SJSA1 (cell line): ENCODE data around the gene CNTROB. TPM values are rescaled to one million over a fixed set of nuclear protein-coding genes. Genes with fewer than 3 reads are reported as not detected.

Source experiments
- DNase-seq, 2 experiments: peaks; one replicate each; pipeline ENCODE4 v3.0.0-alpha.2; 2015 to 2020; ENCODE audit warnings: low spot score in 2 of 2, low read depth in 1 of 2
- H3K27ac ChIP-seq: fragments of 250-450 bp; sonication (Bioruptor Pico); 2 replicates; pipeline ENCODE4 v1.5.1; 2020; ENCODE audit warnings: mild to moderate bottlenecking, moderate library complexity
- H3K27me3 ChIP-seq: fragments of 250-450 bp; sonication (Bioruptor Pico); replicated peaks from 2 replicates; pipeline ENCODE4 v1.5.1; 2020; ENCODE audit warnings: mild to moderate bottlenecking, moderate library complexity
- H3K36me3 ChIP-seq: fragments of 250-450 bp; sonication (Bioruptor Pico); 2 replicates; pipeline ENCODE4 v1.5.1; 2020; ENCODE audit warnings: mild to moderate bottlenecking
- H3K4me1 ChIP-seq: fragments of 250-450 bp; sonication (Bioruptor Pico); replicated peaks from 2 replicates; pipeline ENCODE4 v1.6.1; 2021; ENCODE audit warnings: mild to moderate bottlenecking
- H3K4me3 ChIP-seq: fragments of 250-450 bp; sonication (Bioruptor Pico); 2 replicates; pipeline ENCODE4 v1.5.1; 2020; ENCODE audit warnings: mild to moderate bottlenecking
- H3K9me3 ChIP-seq: fragments of 250-450 bp; sonication (Bioruptor Pico); replicated peaks from 2 replicates; pipeline ENCODE4 v1.5.1; 2020; ENCODE audit warnings: mild to moderate bottlenecking
- total RNA-seq: library from RNA; depleted of rRNA; stranded (reverse); fragments of >200 nt; shearing (Covaris generic); gene quantifications from 2 replicates; pipeline ENCODE4 v1.2.3, GENCODE V29; 2014; rRNA removed

Gene CNTROB
- total RNA-seq, result 30.9 and 41.4 TPM in 2 replicates

- H3K4me1 ChIP-seq, result peaks cover 13% of the 10 kb centered on the region
- peak within 1 kb of the TSS; percentile 95 for H3K27ac ChIP-seq
- H3K27me3 ChIP-seq, result no peaks in the 10 kb centered on the region
- H3K4me3 ChIP-seq, result peak within 1 kb of the TSS; percentile 84
- H3K36me3 ChIP-seq, result peaks cover 48% of the 10 kb centered on the region
- peak; percentile 97 to 99 for DNase-seq
- H3K9me3 ChIP-seq, result no peaks in the 10 kb centered on the region
These were observed at the start of gene CNTROB, which contains the start of gene TRAPPC1 for GRCh38 chr17:7931709-7932482. Gene CNTROB, plus strand, starts transcription at chr17:7932206. Its CDS starts 874 bp downstream, at chr17:7933080. Gene TRAPPC1, minus strand, starts transcription at chr17:7931946. Its CDS starts 117 bp downstream, at chr17:7931829.

GRCh38 chr17:7882629-7883028 is 49.4 kb upstream of the CNTROB start:
- no peak overlapping the region for H3K4me3 ChIP-seq
- H3K4me1 ChIP-seq, result peaks cover 15% of the 10 kb centered on the region
- H3K27ac ChIP-seq, result no peak overlapping the region
- peaks cover 25% of the 10 kb centered on the region for H3K36me3 ChIP-seq
- DNase-seq, result no peak
- no peaks in the 10 kb centered on the region for H3K27me3 ChIP-seq
- H3K9me3 ChIP-seq, result no peaks in the 10 kb centered on the region

- Histone ChIP-seq H3K36me3 (peaks cover 21% of the 10 kb centered on the region), H3K27ac (peak overlapping the region; percentile 58), H3K9me3 (no peaks in the 10 kb centered on the region), H3K4me1 (peaks cover 28% of the 10 kb centered on the region), H3K27me3 (no peaks in the 10 kb centered on the region), H3K4me3 (peak overlapping the region; percentile 28)
- DNase-seq, result peak in 1 of 2 experiments; percentile 37
These were observed 48.1 kb upstream of the CNTROB start for GRCh38 chr17:7883781-7884386.

GRCh38 chr17:7884581-7885366 is 47.2 kb upstream of the CNTROB start:
- DNase-seq, result peak in 1 of 2 experiments; percentile 22
- Histone ChIP-seq H3K27me3 (no peaks in the 10 kb centered on the region), H3K36me3 (peaks cover 27% of the 10 kb centered on the region), H3K4me3 (peak overlapping the region; percentile 63), H3K27ac (no peak overlapping the region), H3K4me1 (peaks cover 37% of the 10 kb centered on the region), H3K9me3 (no peaks in the 10 kb centered on the region)

- DNase-seq, result peak; percentile 78 to 80
- peaks cover 37% of the 10 kb centered on the region for H3K4me1 ChIP-seq
These were observed 46.4 kb upstream of the CNTROB start for GRCh38 chr17:7885367-7886226.

GRCh38 chr17:7886227-7887037 is 45.6 kb upstream of the CNTROB start:
- DNase-seq, result peak in 1 of 2 experiments; percentile 57

More at GRCh38 chr17:7885367-7886226, 46.4 kb upstream of the CNTROB start:
- Histone ChIP-seq H3K9me3 (no peaks in the 10 kb centered on the region), H3K36me3 (peaks cover 27% of the 10 kb centered on the region), H3K4me3 (peak overlapping the region; percentile 63), H3K27ac (peak overlapping the region; percentile 75), H3K27me3 (no peaks in the 10 kb centered on the region)

GRCh38 chr17:7887038-7887481 is 44.9 kb upstream of the CNTROB start:
- no peak for DNase-seq
- H3K9me3 ChIP-seq, result no peaks in the 10 kb centered on the region
- peaks cover 37% of the 10 kb centered on the region for H3K4me1 ChIP-seq
- no peaks in the 10 kb centered on the region for H3K27me3 ChIP-seq
- peak overlapping the region; percentile 63 for H3K4me3 ChIP-seq
- peaks cover 34% of the 10 kb centered on the region for H3K36me3 ChIP-seq
- H3K27ac ChIP-seq, result peak overlapping the region; percentile 75

More at GRCh38 chr17:7886227-7887037, 45.6 kb upstream of the CNTROB start:
- Histone ChIP-seq H3K36me3 (peaks cover 30% of the 10 kb centered on the region), H3K4me3 (peak overlapping the region; percentile 63), H3K4me1 (peaks cover 37% of the 10 kb centered on the region), H3K9me3 (no peaks in the 10 kb centered on the region), H3K27me3 (no peaks in the 10 kb centered on the region), H3K27ac (peak overlapping the region; percentile 75)

- Histone ChIP-seq H3K36me3 (peaks cover 36% of the 10 kb centered on the region), H3K4me1 (peaks cover 37% of the 10 kb centered on the region), H3K27me3 (no peaks in the 10 kb centered on the region), H3K27ac (peak overlapping the region; percentile 24; the same call in 1 of the 2 replicates), H3K4me3 (peak overlapping the region; percentile 63), H3K9me3 (no peaks in the 10 kb centered on the region)
- DNase-seq, result peak; percentile 95 to 98
These were observed 44.4 kb upstream of the CNTROB start for GRCh38 chr17:7887482-7888183.

- Histone ChIP-seq H3K27ac (peak within 1 kb of the TSS; percentile 24; the same call in 1 of the 2 replicates), H3K36me3 (peaks cover 37% of the 10 kb centered on the region), H3K4me1 (peaks cover 36% of the 10 kb centered on the region), H3K9me3 (no peaks in the 10 kb centered on the region), H3K4me3 (peak within 1 kb of the TSS; percentile 30), H3K27me3 (no peaks in the 10 kb centered on the region)
- DNase-seq, result no peak
These were observed 43.7 kb upstream of the CNTROB start, which contains the start of gene CHD3 for GRCh38 chr17:7888184-7888920. Gene CHD3, plus strand, starts transcription at chr17:7888789. Its CDS starts 212 bp downstream, at chr17:7889001.

GRCh38 chr17:7889166-7889955 is 42.6 kb upstream of the CNTROB start:
- H3K4me1 ChIP-seq, result peaks cover 29% of the 10 kb centered on the region
- peaks cover 47% of the 10 kb centered on the region for H3K36me3 ChIP-seq
- H3K4me3 ChIP-seq, result no peak overlapping the region
- no peaks in the 10 kb centered on the region for H3K27me3 ChIP-seq
- DNase-seq, result peak; percentile 82 to 94
- H3K27ac ChIP-seq, result no peak overlapping the region
- no peaks in the 10 kb centered on the region for H3K9me3 ChIP-seq
